LNCAP (cell line): ENCODE results near the gene TRPM7.

Experiments
- TF ChIP-seq, protein P1 (sequence below): fragments of 450-650 bp; IDR thresholded peaks from 2 replicates; pipeline ENCODE4 v1.5.1; 2017; ENCODE audit warnings: mild to moderate bottlenecking

Gene TRPM7

GRCh38 chr15:50686469-50687301 is at the start of gene TRPM7:
TSS of gene TRPM7 (minus strand) at chr15:50686797. CDS start at chr15:50686533, 264 bp downstream.
- TF ChIP-seq, protein P1, sequence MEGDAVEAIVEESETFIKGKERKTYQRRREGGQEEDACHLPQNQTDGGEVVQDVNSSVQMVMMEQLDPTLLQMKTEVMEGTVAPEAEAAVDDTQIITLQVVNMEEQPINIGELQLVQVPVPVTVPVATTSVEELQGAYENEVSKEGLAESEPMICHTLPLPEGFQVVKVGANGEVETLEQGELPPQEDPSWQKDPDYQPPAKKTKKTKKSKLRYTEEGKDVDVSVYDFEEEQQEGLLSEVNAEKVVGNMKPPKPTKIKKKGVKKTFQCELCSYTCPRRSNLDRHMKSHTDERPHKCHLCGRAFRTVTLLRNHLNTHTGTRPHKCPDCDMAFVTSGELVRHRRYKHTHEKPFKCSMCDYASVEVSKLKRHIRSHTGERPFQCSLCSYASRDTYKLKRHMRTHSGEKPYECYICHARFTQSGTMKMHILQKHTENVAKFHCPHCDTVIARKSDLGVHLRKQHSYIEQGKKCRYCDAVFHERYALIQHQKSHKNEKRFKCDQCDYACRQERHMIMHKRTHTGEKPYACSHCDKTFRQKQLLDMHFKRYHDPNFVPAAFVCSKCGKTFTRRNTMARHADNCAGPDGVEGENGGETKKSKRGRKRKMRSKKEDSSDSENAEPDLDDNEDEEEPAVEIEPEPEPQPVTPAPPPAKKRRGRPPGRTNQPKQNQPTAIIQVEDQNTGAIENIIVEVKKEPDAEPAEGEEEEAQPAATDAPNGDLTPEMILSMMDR: no peak

- TF ChIP-seq, protein P1: no peak
Measured at GRCh38 chr15:50735156-50735555, 48.6 kb upstream of the TRPM7 start.

GRCh38 chr15:50726315-50726714 is 39.7 kb upstream of the TRPM7 start:
- TF ChIP-seq, protein P1: no peak

DNA sequence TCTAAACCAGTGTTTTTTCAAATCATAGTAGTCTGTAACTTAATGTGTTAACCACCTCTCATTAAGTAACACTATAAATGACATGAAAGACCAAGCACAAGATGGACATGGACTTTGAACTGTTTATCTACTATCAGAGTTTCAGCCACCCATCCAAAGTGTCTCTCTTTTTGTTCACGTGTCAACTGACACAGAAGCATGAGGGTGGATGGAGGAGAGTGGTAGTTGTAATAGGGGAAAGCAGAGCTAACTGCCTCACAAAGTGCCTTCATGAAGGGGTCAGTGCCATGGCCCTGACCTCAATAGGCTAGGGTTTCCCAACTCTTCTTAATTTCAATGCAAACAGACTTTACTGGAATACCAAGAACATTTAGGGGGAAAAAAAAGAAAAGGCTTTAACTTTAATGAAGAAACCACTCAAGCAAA is 32.1 kb upstream of the TRPM7 start:
- TF ChIP-seq, protein P1: no peak

DNA sequence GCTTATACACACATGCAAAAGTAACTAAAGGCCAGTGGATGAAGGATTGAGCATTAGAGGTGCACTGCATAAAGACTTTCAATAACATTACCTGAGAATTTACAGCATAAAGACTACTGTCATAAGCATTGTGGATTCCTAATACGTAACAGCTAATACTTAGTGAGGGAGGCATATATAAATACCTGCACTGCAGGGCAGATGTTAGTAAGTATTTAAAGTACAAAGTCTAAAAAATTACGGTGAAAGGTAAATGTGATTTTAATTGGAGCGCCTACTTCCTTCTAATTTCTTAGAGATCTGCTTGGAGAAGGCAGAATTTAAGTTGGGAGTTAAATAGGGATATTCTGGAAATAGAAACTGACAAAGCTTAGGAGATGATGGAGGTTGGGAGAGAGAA is 25.4 kb upstream of the TRPM7 start:
- TF ChIP-seq, protein P1: no peak

- TF ChIP-seq, protein P1: no peak
Measured at GRCh38 chr15:50710585-50710984, 24.0 kb upstream of the TRPM7 start.

GRCh38 chr15:50707878-50708427 is 21.4 kb upstream of the TRPM7 start:
- TF ChIP-seq, protein P1: no peak
